H1 (cell line): ENCODE data around the gene TACR2. TPM values are rescaled to one million over a fixed set of nuclear protein-coding genes. Genes with fewer than 3 reads are reported as not detected.

Source experiments
- CTCF ChIA-PET: fragments of 300-600 bp; sonication (Branson Sonifier 250); formaldehyde crosslinking; loops from one replicate; lab custom pipeline; 2021; ENCODE audit not compliant: partially characterized antibody; lab: Charles Lee
- POLR2A ChIA-PET: fragments of 300-600 bp; sonication (Branson Sonifier 250); formaldehyde crosslinking; loops from one replicate; lab custom pipeline; 2021; ENCODE audit warnings: inconsistent platforms; ENCODE audit not compliant: partially characterized antibody; lab: Charles Lee
- DNase-seq, 2 experiments: peaks; one replicate each; pipeline versions ENCODE4 v3.0.0 to v3.0.0-alpha.2; 2010 to 2022; ENCODE audit warnings: low spot score in 2 of 2, low read depth in 1 of 2, mixed read lengths in 1 of 2
- FAIRE-seq: peaks from 2 replicates; lab custom pipeline; 2011; peaks lifted over from hg19 to GRCh38; lab: Jason Lieb, UNC
- H2AFZ ChIP-seq: 2 replicates; pipeline ENCODE4 v1.8.1; 2012; ENCODE audit warnings: low read length, inconsistent platforms
- H2AK5ac ChIP-seq: 2 replicates; pipeline ENCODE4 v1.6.1; 2013; ENCODE audit warnings: low read depth, low read length
- H2BK120ac ChIP-seq: replicated peaks from 2 replicates; pipeline ENCODE3; 2013; ENCODE audit warnings: low read depth, low read length, inconsistent platforms
- H2BK12ac ChIP-seq: 2 replicates; pipeline ENCODE4 v1.6.1; 2013; ENCODE audit warnings: low read depth, low read length
- H2BK15ac ChIP-seq: 2 replicates; pipeline ENCODE4 v1.6.1; 2013; ENCODE audit warnings: low read length
- H2BK20ac ChIP-seq: 2 replicates; pipeline ENCODE4 v1.6.1; 2013; ENCODE audit warnings: low read length
- H2BK5ac ChIP-seq: 2 replicates; pipeline ENCODE4 v1.6.1; 2013; ENCODE audit warnings: low read depth, low read length
- H3K14ac ChIP-seq: 2 replicates; pipeline ENCODE4 v1.6.1; 2013; ENCODE audit warnings: inconsistent platforms; ENCODE audit not compliant: insufficient read length
- H3K18ac ChIP-seq: 2 replicates; pipeline ENCODE4 v1.6.1; 2013; ENCODE audit warnings: low read length; ENCODE audit errors: extremely low read depth
- H3K23ac ChIP-seq: 2 replicates; pipeline ENCODE4 v1.6.1; 2013; ENCODE audit warnings: inconsistent platforms; ENCODE audit not compliant: insufficient read length
- H3K23me2 ChIP-seq: 2 replicates; pipeline ENCODE4 v1.6.1; 2013; ENCODE audit warnings: low read depth, low read length
- H3K27ac ChIP-seq: 2 replicates; pipeline ENCODE4 v1.6.1; 2011; ENCODE audit warnings: low read depth, low read length, inconsistent platforms
- H3K27me3 ChIP-seq, 4 experiments: replicated peaks in 1 of 4; 1 replicate in 1 of 4; 2 replicates in 3 of 4; pipeline versions ENCODE4 v1.6.1 to v1.8.1; 2011 to 2013; ENCODE audit warnings: low read length in 3 of 4, mild to moderate bottlenecking in 3 of 4, inconsistent platforms in 2 of 4, mixed read lengths in 2 of 4, moderate library complexity in 1 of 4; ENCODE audit not compliant: control insufficient read depth in 3 of 4, insufficient read depth in 3 of 4; ENCODE audit errors: extremely low read depth in 1 of 4
- H3K36me3 ChIP-seq, 4 experiments: 2 replicates each; pipeline versions ENCODE4 v1.6.1 to v1.8.1; 2011 to 2013; ENCODE audit warnings: mild to moderate bottlenecking in 4 of 4, low read length in 3 of 4, moderate library complexity in 2 of 4, control low read depth in 1 of 4, inconsistent platforms in 1 of 4; ENCODE audit not compliant: insufficient read depth in 4 of 4, control insufficient read depth in 2 of 4
- H3K4ac ChIP-seq: replicated peaks from 2 replicates; pipeline ENCODE3; 2013; ENCODE audit warnings: low read length, low read depth, mixed read lengths, inconsistent platforms; ENCODE audit not compliant: insufficient read length
- H3K4me1 ChIP-seq, 4 experiments: replicated peaks in 1 of 4; 1 replicate in 1 of 4; 2 replicates in 3 of 4; pipeline versions ENCODE4 v1.6.1 to v1.8.1; 2011 to 2013; ENCODE audit warnings: low read length in 3 of 4, inconsistent platforms in 2 of 4, mixed read lengths in 1 of 4; ENCODE audit not compliant: insufficient read depth in 4 of 4, control insufficient read depth in 3 of 4
- H3K4me2 ChIP-seq, 2 experiments: 2 replicates each; pipeline versions ENCODE4 v1.6.1 to v1.8.1; 2011 to 2013; ENCODE audit warnings: low read depth in 2 of 2, low read length in 2 of 2, control low read depth in 1 of 2, inconsistent platforms in 1 of 2, mild to moderate bottlenecking in 1 of 2; ENCODE audit not compliant: insufficient read depth in 1 of 2
- H3K4me3 ChIP-seq, 4 experiments: fragments of 200-600, 300-600 bp in 1 of 4; sonication (generic), shearing (Covaris generic), sonication (Bioruptor Twin) in 1 of 4; 2 replicates each; pipeline versions ENCODE4 v1.5.1 to v1.8.1; 2011 to 2016; ENCODE audit warnings: low read length in 4 of 4, low read depth in 3 of 4, control low read depth in 2 of 4, inconsistent platforms in 2 of 4, mild to moderate bottlenecking in 2 of 4, mixed read lengths in 1 of 4, moderate library complexity in 1 of 4; ENCODE audit not compliant: insufficient read depth in 2 of 4; ENCODE audit errors: extremely low read depth in 1 of 4
- H3K56ac ChIP-seq: replicated peaks from 2 replicates; pipeline ENCODE3; 2013; ENCODE audit warnings: low read depth, mild to moderate bottlenecking, mixed read lengths, low read length, inconsistent platforms; ENCODE audit not compliant: insufficient read length
- H3K79me1 ChIP-seq: 2 replicates; pipeline ENCODE4 v1.6.1; 2013; ENCODE audit warnings: low read depth, low read length, control low read depth
- H3K79me2 ChIP-seq, 2 experiments: 2 replicates each; pipeline versions ENCODE4 v1.6.1 to v1.8.1; 2012 to 2013; ENCODE audit warnings: low read length in 2 of 2, mild to moderate bottlenecking in 2 of 2, inconsistent platforms in 1 of 2; ENCODE audit not compliant: insufficient read depth in 2 of 2, control insufficient read depth in 1 of 2
- H3K9ac ChIP-seq, 4 experiments: replicated peaks in 1 of 4; 1 replicate in 1 of 4; 2 replicates in 3 of 4; pipeline versions ENCODE4 v1.6.1 to v1.8.1; 2011 to 2013; ENCODE audit warnings: low read depth in 3 of 4, low read length in 3 of 4, control low read depth in 2 of 4, mild to moderate bottlenecking in 2 of 4, moderate library complexity in 2 of 4, inconsistent platforms in 1 of 4; ENCODE audit errors: extremely low read depth in 1 of 4
- H3K9me3 ChIP-seq, 2 experiments: 2 replicates each; pipeline versions ENCODE4 v1.6.1 to v1.8.1; 2012 to 2013; ENCODE audit warnings: mild to moderate bottlenecking in 2 of 2, moderate library complexity in 2 of 2, control low read depth in 1 of 2, inconsistent platforms in 1 of 2, low read depth in 1 of 2, low read length in 1 of 2, mixed read lengths in 1 of 2; ENCODE audit not compliant: insufficient read depth in 2 of 2
- H4K20me1 ChIP-seq, 2 experiments: replicated peaks in 1 of 2; 2 replicates each; pipeline versions ENCODE3 to v1.8.1; 2011 to 2013; ENCODE audit warnings: inconsistent platforms in 2 of 2, low read length in 2 of 2, mild to moderate bottlenecking in 1 of 2; ENCODE audit not compliant: insufficient read depth in 2 of 2, control insufficient read depth in 1 of 2
- H4K5ac ChIP-seq: 2 replicates; pipeline ENCODE4 v1.6.1; 2013; ENCODE audit warnings: low read length, low read depth, mixed read lengths, inconsistent platforms; ENCODE audit not compliant: insufficient read length
- H4K8ac ChIP-seq: 2 replicates; pipeline ENCODE4 v1.8.0; 2013; ENCODE audit warnings: mild to moderate bottlenecking, moderate library complexity, low read length, inconsistent platforms; ENCODE audit not compliant: insufficient read depth; ENCODE audit errors: extremely low read depth
- H4K91ac ChIP-seq: replicated peaks from 2 replicates; pipeline ENCODE3; 2013; ENCODE audit warnings: low read length, mixed read lengths, inconsistent platforms; ENCODE audit not compliant: insufficient read length
- BCL11A ChIP-seq, 2 experiments: IDR thresholded peaks; one replicate each; pipeline ENCODE4 v1.6.1; 2011; ENCODE audit warnings: low read depth in 2 of 2, low read length in 2 of 2, mild to moderate bottlenecking in 2 of 2
- JUN ChIP-seq: IDR thresholded peaks from 2 replicates; pipeline ENCODE4 v1.6.1; 2011; ENCODE audit warnings: low read depth, mild to moderate bottlenecking, improper control_type of control experiment, low read length
- NANOG ChIP-seq: IDR thresholded peaks from 2 replicates; pipeline ENCODE4 v1.6.1; 2011; ENCODE audit warnings: low read length, low read depth, mild to moderate bottlenecking, inconsistent platforms; ENCODE audit not compliant: insufficient read depth, poor library complexity, severe bottlenecking
- POLR2AphosphoS5 ChIP-seq: IDR thresholded peaks from 2 replicates; pipeline ENCODE4 v1.6.1; 2011; ENCODE audit warnings: low read depth, low read length
- SIRT6 ChIP-seq: IDR thresholded peaks from one replicate; pipeline ENCODE4 v1.7.1; 2012; ENCODE audit warnings: low read length, inconsistent platforms
- SP1 ChIP-seq: IDR thresholded peaks from 2 replicates; pipeline ENCODE4 v1.6.1; 2011; ENCODE audit warnings: low read depth, low read length
- YY1 ChIP-seq: IDR thresholded peaks from 2 replicates; pipeline ENCODE4 v1.6.1; 2011; ENCODE audit warnings: low read depth, mild to moderate bottlenecking, low read length
- WGBS, 2 experiments: shearing (Covaris generic) in 1 of 2; methylation state at CpG; one replicate each; pipeline versions ENCODE4 v1.1.6 to v1.1.7; 2013 to 2015; ENCODE audit warnings: low lambda C conversion rate in 2 of 2, mixed read lengths in 2 of 2, inconsistent platforms in 1 of 2, low coverage in 1 of 2, missing lambda C conversion rate in 1 of 2; ENCODE audit not compliant: insufficient replicate concordance in 2 of 2, insufficient coverage in 1 of 2, insufficient read length in 1 of 2; ENCODE audit errors: extremely low coverage in 1 of 2, missing lambda C conversion rate in 1 of 2; 5-methylcytosine and 5-hydroxymethylcytosine counted together
- polyA plus RNA-seq, 7 experiments: library from polyadenylated mRNA; depleted of rRNA in 3 of 7; stranded (reverse) in 5 of 7; unstranded in 2 of 7; fragments of >200 nt in 5 of 7; fragments of 200-250 nt in 2 of 7; gene quantifications; 1 replicate in 5 of 7; 2 replicates in 1 of 7; 4 replicates in 1 of 7; pipeline versions ENCODE4 v1.2.1 to v1.2.3, GENCODE V29; 2011 to 2013; ENCODE audit warnings: missing spikeins in 2 of 7, mixed read lengths in 2 of 7
- total RNA-seq: library from RNA; stranded (reverse); fragmentation: NEBNext Ultra II Directional; extraction: Animal tissue kit (Norgen Biotek cat#: 25700); gene quantifications from 2 replicates; pipeline ENCODE4 v1.2.1, GENCODE V29; 2021

The TACR2 gene
- total and polyA plus RNA-seq, 2 of the 8 experiments (the other 6 are each of a cell fraction or from before 2014, with no cell fraction given) = 0.06 TPM; not detected in 1

- H3K9me3 ChIP-seq = no peaks in the 10 kb centered on the region
- H2AK5ac ChIP-seq = no peak overlapping the region
- no peak overlapping the region for H2BK15ac ChIP-seq
- no peak overlapping the region for H3K56ac ChIP-seq
- POLR2A ChIA-PET = no interaction called here
- H2BK20ac ChIP-seq = no peak overlapping the region
- no peak overlapping the region for H2AFZ ChIP-seq
- H3K36me3 ChIP-seq = peaks cover 4 to 35% (median 20%) of the 10 kb centered on the region in 4 experiments; a peak in 6 of 8 replicates
- no peak for DNase-seq
- H2BK12ac ChIP-seq = no peak overlapping the region
- H3K4me2 ChIP-seq = no peak overlapping the region
- no peak overlapping the region for H2BK5ac ChIP-seq
- H3K14ac ChIP-seq = no peak overlapping the region
- H3K23me2 ChIP-seq = no peaks in the 10 kb centered on the region
- H4K8ac ChIP-seq = no peak overlapping the region
- no peak overlapping the region for H4K5ac ChIP-seq
- no peak overlapping the region for H3K4ac ChIP-seq
- H3K23ac ChIP-seq = no peak overlapping the region
- H3K79me2 ChIP-seq = no peaks in the 10 kb centered on the region
- 83% methylated on average over 6 of the region's 6 CpGs; no CpG with 5 or more reads in 1 of the 2 experiments for WGBS, 2 experiments
- H3K27ac ChIP-seq = no peak overlapping the region
- no peak overlapping the region for H2BK120ac ChIP-seq
- H3K4me3 ChIP-seq = no peak overlapping the region
- no peak for TF ChIP-seq BCL11A (IDR thresholded peaks at IDR 0.05; ENCODE audit: low read depth in 2 of 2, low read length in 2 of 2)
- no peak for TF ChIP-seq JUN
- no peak for TF ChIP-seq SIRT6
- no peak for TF ChIP-seq YY1
- TF ChIP-seq SP1 = no peak
- no peak for TF ChIP-seq NANOG
- TF ChIP-seq POLR2AphosphoS5 = no peak
- no peaks in the 10 kb centered on the region for H3K27me3 ChIP-seq
- H4K91ac ChIP-seq = no peak overlapping the region
- CTCF ChIA-PET = interaction anchor here (0.5 to 7.6 kb wide), 9 partner anchors 8 to 465 kb away, joined by 3 to 69 read pairs (median 3); partner anchors contain the start of gene TACR2
- FAIRE-seq = no peak
- H3K9ac ChIP-seq = no peak overlapping the region
- no peak overlapping the region for H3K18ac ChIP-seq
- H3K4me1 ChIP-seq = peaks cover 0 to 10% (median 5%) of the 10 kb centered on the region in 4 experiments; a peak in 6 of 7 replicates
- H3K79me1 ChIP-seq = no peaks in the 10 kb centered on the region
- H4K20me1 ChIP-seq = peaks cover 0 to 6% of the 10 kb centered on the region in 2 experiments
Observed at GRCh38 chr10:69402386-69402785, 14.3 kb downstream of the TACR2 start.
